Left cardiac atrium (tissue), 4 donors: ENCODE measurements around the gene ZSCAN31. TPM values are rescaled to one million over a fixed set of nuclear protein-coding genes. Genes with fewer than 3 reads are reported as not detected.
"Not testable (repeated sequence)": the region's sequence is repeated elsewhere in the genome, so short reads cannot be mapped to it uniquely, and the experiment has no call there.

Experiments used
- ATAC-seq, 2 donors: fragments of 200-7000 bp; cut with Tn5 transposase; one replicate each; pipeline ENCODE4 v1.9.1; 2020; ENCODE audit warnings: mild to moderate bottlenecking in 2 of 2, moderate library complexity in 2 of 2
- DNase-seq: peaks from one replicate; pipeline ENCODE4 v3.0.0-alpha.2; 2020
- intact Hi-C, 2 donors: fragments of 100-400 bp; cut with DNase I; formaldehyde crosslinking; loops; one replicate each; pipeline versions ENCODE4 v1.14.1 to v1.15.1; 2022 to 2023
- long read RNA-seq: library from polyadenylated mRNA; unstranded; transcript quantifications from one replicate; pipeline ENCODE4 v2.0.0, GENCODE V29; 2021
- total RNA-seq, 2 donors: library from RNA; stranded (reverse); fragmentation: NEBNext Ultra II Directional; extraction: Animal tissue kit (Norgen Biotek cat#: 25700); gene quantifications; one replicate each; pipeline ENCODE4 v1.2.1, GENCODE V29; 2021
- donor health status: DM: no; HTN: yes; CAD: no.
- donor health status: DM: no; HTN: yes; CAD: no; lungs with severe emphysema.
- donor health status: DM: yes; HTN: yes; CAD: no.
- donor health status: Dilated cardiomyopathy.

Gene ZSCAN31
- total RNA-seq: 10 to 100 TPM in 1 of 2 donors, 1 to 10 TPM in 1; 8.4 to 11.4 TPM
- long read RNA-seq, transcript ZSCAN31-201 (4 exons, 2,619 nt): major isoform, 12 of 20 reads
- long read RNA-seq, partial matches to known transcripts: 1 of 20 reads
- long read RNA-seq, other reads (novel, unspliced or antisense): 0 of 20 reads

DNA sequence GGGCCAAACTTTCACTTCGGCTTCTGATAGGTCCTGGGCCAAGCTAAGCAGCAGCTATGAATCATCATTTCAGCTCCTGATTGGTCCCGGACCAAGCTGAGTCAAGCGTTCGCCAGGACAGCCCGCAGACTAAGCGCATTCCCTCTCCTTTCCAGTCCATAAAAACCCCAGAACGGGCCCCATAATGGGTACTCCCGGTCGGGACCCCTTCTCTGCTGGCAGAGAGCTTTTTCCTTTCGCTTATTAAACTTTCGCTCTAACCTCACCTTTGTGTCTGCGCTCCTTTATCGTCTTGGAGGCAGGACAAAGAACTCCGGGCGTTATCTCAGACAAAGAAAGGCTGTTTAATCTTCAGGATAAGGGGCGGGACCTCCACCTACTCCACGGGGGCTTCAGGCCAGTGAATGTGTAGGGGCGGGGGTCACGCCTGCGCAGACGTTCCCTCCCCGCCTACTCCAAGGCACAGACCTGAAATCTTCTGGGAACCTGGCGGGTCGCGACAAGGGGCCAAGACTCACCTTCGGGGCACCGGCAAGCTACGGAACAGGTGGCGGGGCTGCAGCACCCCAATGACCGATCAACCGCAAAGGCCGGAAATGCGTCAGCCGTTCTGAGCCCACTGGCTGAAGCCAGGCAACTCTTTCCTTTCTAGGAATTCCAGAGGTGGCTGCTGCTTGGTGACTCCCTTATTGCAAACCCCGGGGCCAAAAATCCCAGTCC, at the start of gene ZSCAN31:
TSS of gene ZSCAN31 (minus strand) at position 585 of the 720 bp plus-strand sequence. CDS start 6,465 bp downstream, outside the sequence.
- DNase-seq: peak; percentile 96
- ATAC-seq: peak; percentile 97 to 98
- intact Hi-C loops: no loop called here

DNA sequence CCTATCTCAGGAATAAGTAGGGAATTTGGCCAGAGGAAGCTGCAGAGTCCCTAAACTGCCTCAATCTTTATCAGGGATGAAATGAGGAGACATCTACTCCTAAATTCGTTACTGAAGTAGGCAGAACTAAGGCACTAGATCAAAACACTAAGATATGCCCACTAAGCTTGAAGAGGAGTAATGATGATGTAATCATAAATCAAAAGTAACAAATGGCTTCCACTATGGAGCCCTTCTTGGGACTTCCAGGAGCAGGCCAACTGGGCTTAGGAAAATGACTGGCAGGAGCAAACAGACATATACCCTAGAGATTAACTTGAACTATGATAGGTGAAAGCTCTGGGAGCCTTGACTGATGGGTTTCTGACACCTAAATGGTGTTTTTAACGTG, 48.2 kb upstream of the ZSCAN31 start:
- no peak for DNase-seq
- intact Hi-C loops: no loop called here
- ATAC-seq: no peak

DNA sequence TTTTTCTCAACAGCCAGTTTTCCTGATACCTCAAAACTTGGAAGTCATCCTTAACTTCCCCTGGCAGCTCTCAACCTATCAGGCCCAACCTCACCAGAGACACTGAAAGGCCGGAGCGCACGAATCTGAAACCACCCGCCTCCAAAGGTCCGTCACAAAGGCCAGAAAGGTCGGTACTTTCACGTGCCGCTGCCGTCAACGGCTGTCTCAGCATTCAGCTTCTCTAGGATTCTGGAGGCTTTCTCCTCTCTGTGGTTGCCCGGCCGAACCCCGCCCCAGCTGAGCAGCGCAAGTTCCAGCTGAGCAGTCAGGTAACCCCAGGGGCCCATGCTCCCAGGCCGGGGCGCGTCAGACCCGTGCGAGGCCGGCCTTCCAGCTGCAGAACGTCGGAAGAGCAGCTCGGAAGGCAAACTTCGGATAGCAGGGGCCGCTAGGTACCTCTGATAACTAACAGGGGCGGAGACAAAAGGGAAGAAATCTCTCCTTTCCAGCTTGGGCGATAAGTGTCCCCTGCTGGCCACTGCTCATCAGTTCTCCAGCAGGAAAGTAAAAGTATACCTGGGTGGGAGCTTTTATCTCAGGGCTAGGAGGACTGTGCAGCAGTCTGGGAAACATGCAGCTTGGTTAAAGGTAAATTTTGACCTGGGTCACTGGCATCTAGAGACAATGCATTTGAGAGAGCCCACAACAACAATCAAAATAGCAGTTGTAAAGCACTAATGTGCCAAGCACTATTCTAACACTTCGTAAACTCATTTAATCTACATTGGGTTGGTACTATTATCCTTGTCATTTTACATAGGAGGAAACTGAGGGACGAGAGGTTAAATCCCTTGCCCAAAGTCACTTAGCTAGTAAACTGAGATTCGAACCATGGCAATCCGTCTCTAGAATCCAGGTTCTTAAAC, 47.5 kb upstream of the ZSCAN31 start:
- peak; percentile 88 for DNase-seq
- peak; percentile 97 to 99 for ATAC-seq
- intact Hi-C loops: no loop called here

DNA sequence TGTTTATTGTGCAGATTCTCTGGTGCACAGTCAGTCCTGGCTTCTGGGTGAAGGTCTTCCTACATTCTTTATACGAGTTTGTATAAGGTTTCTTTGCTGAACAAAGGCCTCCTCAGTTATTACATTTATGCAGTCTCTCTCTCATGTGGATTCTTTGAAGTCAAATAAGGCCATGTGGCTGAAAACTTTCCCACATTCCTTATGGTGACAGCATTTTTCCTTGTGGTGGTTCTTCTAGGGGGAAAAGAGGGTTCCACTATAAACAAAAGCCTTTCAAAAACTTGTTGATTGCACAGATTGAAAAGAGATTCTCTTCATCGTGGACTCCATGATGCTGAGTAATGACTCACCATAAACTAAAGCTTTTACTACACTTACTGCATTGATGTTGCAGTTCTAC, 44.4 kb upstream of the ZSCAN31 start:
- no peak for ATAC-seq
- intact Hi-C loops: no loop called here
- no peak for DNase-seq

DNA sequence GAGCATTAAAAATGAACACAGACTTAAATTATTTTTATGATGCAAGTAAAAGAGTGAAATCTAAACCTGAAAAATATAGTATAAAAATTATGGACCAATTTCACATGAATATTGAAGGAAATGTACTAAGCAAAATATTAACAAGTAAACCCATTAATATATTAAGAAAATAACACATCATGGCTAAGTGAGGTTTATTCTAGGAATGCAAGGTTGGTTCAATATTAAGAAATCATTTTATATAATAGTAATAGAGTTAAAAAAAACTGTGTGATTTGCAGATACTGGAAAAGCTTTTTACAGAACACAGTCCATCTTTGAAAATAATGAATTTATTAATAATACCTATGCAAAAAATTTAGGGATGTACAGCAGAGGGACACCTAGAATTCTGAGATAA, 42.7 kb upstream of the ZSCAN31 start:
- ATAC-seq (no peak), DNase-seq (no peak)
- intact Hi-C loops: no loop called here

DNA sequence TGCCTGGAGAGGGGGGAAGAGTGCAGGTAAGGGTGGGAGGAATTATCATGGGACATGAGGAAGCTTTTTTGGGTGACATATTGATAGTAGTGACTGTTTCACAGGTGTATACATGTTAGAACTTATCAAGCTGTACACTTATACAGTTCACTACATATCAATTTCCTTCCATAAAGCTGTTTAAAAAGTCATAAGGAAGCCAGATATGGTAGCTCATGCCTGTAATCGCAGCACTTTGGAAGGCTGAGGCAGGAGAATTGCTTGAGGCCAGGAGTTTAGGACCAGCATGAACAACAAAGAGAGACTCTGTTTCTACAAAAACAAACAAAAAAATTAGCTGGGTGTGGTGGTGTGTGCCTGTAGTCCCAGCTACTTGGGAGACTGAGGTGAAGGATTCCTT, 41.9 kb upstream of the ZSCAN31 start:
- DNase-seq: no peak
- intact Hi-C loops: no loop called here
- no peak for ATAC-seq

DNA sequence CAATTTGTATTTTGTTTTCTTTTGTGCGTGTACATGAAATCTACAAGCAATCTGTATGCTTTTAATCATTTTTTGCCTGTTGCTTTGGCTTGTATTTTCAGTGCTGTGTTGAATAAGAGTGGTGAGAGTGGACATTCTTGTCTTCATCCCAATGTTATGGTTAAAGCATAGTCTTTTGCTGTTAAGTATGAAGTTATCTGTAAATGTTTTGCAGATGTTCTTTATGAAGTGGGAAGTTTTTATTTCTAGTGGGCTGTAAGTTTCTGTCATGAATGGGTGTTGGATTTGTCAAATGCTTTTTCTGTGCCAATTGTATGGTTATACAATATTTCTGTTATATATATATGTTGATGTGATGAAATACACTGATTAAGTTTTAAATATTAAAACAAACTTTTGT, 38.0 kb upstream of the ZSCAN31 start:
- DNase-seq (no peak), ATAC-seq (no peak)
- intact Hi-C loops: no loop called here

DNA sequence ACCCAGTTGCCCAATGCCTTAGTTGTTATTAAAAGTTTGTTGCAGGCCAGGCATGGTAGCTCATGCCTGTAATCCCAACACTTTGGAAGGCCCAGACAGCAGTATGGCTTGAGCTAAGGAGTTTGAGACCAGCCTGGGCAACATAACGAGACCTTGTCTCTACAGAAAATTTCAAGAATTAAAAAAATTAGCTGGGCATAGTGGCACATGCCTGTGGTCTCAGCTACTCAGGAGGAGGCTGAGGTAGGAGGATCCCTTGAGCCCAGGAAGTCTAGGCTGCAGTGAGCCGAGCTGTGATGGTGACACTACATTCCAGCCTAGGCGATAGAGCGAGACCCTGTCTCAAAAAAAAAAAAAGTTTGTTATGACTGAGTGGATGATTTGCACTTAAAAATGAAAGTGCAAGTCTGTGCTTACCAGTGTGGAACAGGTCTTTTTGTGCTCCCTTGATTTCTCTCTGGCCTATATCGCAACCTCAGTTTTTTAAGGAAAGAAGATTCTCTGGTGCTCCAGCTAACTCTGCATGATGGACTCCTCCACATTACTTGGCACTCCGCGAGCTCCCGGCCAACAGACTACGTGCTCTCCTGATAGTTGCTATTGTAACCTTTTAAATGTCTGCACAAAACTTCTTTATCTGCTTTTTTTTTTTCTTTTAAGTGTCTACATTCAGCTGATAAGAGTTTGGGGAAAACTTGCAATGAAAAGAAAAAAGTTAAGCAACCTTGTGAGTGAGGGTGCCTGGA, 35.9 kb upstream of the ZSCAN31 start:
- peak in 1 of 2 donors; percentile 72 for ATAC-seq
- DNase-seq: no peak
- intact Hi-C loops: no loop called here

DNA sequence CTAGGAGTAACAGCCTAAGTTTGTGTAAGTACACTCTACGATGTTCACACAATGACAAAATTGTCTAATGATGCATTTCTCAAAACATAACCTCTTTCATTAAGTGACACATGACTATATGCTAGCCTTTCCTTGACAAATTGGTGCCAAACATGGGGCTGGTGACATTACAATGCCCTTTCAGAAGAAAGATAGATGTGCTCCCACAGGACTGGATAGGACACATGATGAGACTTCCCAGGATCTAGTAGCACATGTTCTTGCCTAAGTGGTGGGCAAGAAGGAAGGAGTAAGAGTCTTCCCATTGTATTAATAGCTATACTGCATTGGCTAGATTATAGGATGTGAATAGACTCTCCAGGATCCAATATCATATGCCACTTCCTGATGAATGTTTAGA, 35.3 kb upstream of the ZSCAN31 start:
- intact Hi-C loops: no loop called here

DNA sequence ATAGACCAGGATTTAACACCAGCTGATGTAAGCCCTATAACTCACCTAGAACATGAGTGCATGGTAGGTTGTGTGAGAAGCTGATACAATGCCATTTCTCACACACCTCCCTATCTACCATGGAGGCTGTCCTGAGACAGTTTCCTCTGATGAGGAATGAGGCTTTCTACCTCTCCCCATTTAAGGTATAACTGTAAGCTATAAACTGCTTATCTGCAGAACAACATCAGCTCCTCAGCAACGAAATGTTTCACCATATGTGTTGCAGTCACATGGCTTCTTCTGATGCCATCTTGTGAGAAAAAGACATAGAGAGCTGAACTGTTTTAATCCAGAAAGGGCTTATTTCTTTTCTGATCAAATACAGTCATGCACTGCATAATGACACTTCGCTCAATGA, 34.5 kb upstream of the ZSCAN31 start:
- ATAC-seq (no peak), DNase-seq (no peak)
- intact Hi-C loops: no loop called here

More for the DNA sequence above, 35.3 kb upstream of the ZSCAN31 start:
- no peak for DNase-seq
- ATAC-seq: no peak

DNA sequence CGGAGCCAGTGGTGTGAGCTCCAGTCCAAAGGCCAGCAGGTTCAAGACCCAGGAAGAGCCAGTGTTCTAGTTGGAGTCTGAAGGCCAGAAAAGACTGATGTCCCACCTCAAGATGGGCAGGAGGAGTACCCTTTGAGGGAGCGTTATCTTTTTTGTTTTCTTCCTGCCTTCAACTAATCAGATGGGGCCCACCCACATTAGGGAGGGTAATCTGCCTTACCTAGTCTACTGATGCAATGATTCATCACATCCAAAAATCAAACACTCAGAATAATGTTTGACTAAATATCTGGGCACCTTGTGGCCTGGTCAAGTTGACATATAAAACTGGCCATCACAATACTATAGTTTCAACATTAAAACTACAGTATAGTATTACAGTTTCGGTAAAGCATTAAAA, 33.5 kb upstream of the ZSCAN31 start:
- no peak for DNase-seq
- intact Hi-C loops: no loop called here
- ATAC-seq: no peak

DNA sequence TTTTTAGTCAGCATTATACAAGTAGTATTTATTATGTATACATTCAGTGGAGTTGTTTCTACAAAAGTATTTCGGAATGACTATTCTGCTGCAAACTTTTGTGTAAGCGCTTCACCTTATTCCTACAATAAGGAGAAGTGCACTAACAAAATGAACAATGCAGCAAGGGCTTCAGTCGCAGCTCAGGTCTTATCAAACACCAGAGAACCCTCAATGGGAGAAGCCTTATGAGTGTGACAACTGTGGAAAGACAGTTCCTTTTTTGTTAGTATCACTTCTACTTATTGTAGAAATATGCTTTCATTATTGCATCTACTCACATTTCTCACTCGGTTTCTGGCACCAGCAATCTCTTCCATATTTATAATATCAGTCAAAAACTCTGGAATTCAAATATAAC, 32.6 kb upstream of the ZSCAN31 start:
- intact Hi-C loops: no loop called here
- ATAC-seq: no peak
- DNase-seq: no peak

DNA sequence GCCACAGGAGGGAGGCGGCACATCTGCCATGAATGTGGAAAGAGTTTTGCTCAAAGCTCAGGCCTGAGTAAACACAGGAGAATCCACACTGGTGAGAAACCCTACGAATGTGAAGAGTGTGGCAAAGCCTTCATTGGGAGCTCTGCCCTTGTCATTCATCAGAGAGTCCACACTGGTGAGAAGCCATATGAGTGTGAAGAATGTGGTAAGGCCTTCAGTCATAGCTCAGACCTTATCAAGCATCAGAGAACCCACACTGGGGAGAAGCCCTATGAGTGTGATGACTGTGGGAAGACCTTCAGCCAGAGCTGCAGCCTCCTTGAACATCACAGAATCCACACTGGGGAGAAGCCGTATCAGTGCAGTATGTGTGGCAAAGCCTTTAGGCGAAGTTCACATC, 29.6 kb upstream of the ZSCAN31 start:
- intact Hi-C loops, ATAC-seq, DNase-seq: not testable (repeated sequence)

DNA sequence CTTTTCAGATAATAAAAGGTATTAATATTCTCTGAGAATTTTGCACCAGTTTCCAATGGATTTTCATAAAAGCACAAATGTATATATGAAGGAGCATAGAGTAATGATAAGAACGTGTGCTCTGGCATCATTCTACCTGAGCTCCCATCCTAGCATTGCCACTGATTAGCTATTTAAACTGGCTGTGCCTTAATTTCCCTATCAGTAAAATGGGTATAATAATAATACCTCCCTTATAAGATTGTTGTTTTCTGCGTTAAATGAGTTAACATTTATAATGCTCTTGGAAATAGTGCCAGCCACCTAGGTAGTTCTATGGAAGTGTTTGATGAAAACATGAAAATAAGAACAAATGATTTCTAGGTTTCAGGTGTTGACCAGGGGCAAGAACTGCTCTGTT, 25.0 kb upstream of the ZSCAN31 start:
- ATAC-seq: no peak

DNA sequence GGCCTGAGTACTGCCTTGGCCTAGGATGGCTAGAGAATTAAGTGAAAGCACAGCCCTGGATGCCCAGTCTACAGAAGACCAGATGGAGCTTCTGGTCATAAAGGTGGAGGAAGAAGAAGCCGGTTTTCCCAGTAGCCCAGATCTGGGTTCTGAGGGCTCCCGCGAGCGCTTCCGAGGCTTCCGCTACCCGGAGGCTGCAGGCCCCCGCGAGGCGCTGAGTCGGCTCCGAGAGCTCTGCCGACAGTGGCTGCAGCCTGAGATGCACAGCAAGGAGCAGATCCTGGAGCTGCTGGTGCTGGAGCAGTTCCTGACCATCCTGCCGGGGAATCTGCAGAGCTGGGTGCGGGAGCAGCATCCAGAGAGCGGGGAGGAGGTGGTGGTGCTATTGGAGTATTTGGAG, 23.6 kb upstream of the ZSCAN31 start:
- intact Hi-C loops: loop anchor here (5.0 to 10.0 kb wide), 3 partner anchors 92 to 225 kb away; partner anchors contain the start of gene ZSCAN26 (in 1 of the 2)
- not testable (repeated sequence) for DNase-seq, ATAC-seq

More for the DNA sequence above, 25.0 kb upstream of the ZSCAN31 start:
- intact Hi-C loops: no loop called here
- no peak for DNase-seq

DNA sequence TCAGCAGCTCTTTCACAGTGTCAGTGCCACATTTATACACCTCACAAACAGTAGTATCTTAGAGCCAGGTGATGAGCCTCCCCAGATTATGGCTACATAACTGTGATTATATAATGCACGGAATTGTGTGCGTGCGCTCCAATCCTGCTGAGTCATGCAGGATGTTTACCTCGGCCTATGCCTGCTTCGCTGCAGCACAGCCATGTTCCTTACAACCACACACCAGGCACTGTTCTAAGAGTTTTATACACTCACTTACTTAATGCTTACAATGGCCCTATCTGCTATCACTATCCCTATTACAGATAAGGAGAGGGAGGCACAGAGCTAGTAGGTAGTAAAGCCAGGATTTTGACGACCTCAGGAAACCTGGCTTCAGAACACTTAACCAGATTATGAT, 21.1 kb upstream of the ZSCAN31 start:
- no peak for DNase-seq
- intact Hi-C loops: loop anchor here (2.0 to 10.0 kb wide), 4 partner anchors 76 to 222 kb away; partner anchors contain the start of genes PGBD1 (in 1 of the 2) and ZSCAN26 (in 1 of the 2)
- no peak for ATAC-seq

DNA sequence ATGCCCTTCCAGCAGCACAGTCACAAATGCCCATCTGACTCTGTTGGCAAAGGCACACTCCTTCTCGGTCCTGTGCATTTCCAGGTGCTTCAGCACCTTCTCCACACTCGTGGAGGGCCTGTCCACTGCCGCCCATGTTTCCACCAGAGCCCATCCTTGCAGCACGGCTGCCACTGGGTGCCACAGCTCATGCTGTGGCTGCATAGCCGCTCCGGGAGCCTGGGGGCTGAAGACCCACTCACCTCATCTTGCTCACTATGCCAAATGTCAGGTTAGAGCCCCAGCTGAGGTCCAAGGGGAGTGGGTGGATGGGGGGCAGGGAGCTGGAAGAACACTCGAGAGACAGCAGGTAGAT, 20.7 kb upstream of the ZSCAN31 start:
- DNase-seq (no peak), ATAC-seq (no peak)
- intact Hi-C loops: loop anchor here (2.0 to 10.0 kb wide), 4 partner anchors 76 to 222 kb away; partner anchors contain the start of genes PGBD1 (in 1 of the 2) and ZSCAN26 (in 1 of the 2)

DNA sequence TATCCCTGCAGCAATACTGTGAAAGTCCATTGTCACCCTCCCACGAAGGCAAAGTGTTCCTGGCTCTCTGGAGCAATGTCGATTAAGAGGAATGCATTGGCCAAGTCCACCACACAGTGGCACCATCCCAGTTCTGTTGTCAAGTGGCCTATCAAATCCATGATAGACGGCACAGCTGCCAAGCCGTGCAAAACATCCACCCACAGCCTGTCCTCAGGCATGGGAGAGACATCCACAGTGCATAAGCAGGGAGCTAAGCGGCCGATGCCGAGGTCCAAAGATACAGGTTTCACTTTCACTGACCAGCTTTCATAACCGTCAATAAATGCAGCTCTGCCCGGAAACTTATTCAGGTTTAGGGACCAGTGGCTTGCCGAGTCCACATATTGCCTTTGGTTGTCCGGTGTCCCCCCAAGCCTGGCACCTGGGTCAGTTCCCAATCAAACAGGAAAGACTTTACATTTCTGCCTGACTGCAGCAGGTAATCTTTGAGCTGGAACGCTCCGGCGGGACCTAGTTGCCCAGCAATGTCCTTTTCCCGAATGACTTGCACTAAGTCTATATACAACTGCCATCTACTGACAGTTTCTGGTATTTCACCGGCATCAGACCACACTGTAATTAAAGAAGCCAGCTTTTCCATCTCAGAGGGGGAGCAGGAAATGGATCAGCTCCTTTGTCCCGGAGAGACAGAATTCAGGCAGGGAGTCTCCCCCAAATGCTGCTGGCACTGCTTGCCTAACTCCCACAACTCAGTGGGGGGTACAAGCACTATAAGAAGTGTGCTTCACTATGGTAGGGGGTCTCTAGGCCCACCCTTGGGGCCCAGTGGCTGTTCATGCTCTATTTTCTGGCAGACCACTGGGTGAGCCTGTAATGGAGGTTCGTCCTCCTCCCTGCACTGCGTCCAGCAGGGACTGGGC, 20.1 kb upstream of the ZSCAN31 start:
- intact Hi-C loops: loop anchor here (2.0 to 10.0 kb wide), 4 partner anchors 75 to 221 kb away; partner anchors contain the start of genes PGBD1 (in 1 of the 2) and ZSCAN26 (in 1 of the 2)

More for the DNA sequence above, 20.1 kb upstream of the ZSCAN31 start:
- ATAC-seq: peak; percentile 88 to 92
- peak; percentile 66 for DNase-seq
